GM19452 (cell line): Measurements from ENCODE around the gene LMNTD2.
A peak's percentile ranks its signal among the peaks of the same experiment; 100 is the strongest.

Source experiments
- ATAC-seq: cut with Tn5 transposase; IDR thresholded peaks from one replicate; pipeline ENCODE4 v1.9.1; 2021; ENCODE audit not compliant: unreplicated experiment

Gene LMNTD2

DNA sequence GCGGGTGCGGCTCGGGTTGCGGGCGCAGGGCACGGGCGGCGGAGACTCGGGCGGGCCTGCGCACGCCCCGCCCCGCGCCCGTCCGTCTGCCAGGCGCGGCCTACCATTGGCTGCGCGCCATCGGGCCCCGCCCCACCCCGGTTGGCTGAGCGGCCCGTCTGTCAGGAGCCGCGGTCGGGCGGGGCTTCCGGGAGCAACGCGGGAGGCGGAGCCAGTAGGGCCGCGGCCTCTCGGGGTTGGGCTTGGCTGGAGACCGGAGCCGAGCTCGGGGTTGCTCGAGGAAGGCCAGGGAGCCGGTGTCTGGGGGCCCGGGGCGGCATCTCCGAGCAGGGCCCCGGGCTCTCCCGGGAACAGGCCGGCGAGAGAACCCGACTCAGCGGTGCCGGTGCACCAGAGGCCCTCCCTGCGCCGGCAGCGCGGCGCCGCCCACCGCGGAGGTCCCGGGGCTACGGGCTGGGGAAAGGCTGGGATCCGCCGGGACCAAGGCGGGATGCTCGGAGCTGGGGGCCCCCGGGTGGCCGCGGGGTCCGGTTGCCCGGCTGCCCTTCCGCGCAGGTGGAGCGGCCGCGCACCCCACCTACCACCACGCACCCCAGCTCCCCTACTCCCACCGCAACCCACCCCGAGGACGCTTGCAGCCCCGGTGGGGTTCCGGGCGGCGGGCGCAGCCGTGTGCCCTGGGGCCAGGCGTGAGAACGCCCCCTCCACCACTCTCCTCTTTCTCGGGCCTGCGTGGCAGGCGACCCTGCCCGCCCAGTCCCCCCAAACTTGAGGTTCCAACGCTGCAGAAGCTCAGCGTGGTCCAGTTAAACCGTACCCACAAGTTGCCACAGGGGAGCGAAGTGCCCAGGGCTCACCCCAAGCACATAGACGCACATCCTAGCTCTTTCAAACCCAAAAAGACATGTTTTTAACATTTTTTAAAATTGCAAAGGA is 24.8 kb downstream of the LMNTD2 start, which contains the start of gene HRAS:
Gene HRAS (minus strand): TSS at position 58 of the 936 bp plus-strand sequence.
- peak; percentile 62 for ATAC-seq

DNA sequence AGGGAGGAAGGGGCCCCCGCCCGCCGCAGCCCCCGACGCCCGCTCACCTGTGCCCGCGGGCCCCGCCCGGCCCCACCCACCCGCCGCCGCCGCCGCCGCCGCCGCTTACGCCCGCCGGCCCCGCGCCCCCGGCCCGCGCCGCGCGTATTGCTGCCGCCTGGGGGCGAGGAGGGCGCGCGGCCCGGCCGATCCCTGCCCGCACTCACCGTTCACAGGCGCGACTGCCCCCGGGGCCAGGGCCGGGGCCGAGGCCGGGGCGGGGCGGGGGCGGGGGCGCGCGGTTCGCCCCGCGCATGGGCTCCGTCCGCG is 25.4 kb downstream of the LMNTD2 start:
- ATAC-seq, result no peak

DNA sequence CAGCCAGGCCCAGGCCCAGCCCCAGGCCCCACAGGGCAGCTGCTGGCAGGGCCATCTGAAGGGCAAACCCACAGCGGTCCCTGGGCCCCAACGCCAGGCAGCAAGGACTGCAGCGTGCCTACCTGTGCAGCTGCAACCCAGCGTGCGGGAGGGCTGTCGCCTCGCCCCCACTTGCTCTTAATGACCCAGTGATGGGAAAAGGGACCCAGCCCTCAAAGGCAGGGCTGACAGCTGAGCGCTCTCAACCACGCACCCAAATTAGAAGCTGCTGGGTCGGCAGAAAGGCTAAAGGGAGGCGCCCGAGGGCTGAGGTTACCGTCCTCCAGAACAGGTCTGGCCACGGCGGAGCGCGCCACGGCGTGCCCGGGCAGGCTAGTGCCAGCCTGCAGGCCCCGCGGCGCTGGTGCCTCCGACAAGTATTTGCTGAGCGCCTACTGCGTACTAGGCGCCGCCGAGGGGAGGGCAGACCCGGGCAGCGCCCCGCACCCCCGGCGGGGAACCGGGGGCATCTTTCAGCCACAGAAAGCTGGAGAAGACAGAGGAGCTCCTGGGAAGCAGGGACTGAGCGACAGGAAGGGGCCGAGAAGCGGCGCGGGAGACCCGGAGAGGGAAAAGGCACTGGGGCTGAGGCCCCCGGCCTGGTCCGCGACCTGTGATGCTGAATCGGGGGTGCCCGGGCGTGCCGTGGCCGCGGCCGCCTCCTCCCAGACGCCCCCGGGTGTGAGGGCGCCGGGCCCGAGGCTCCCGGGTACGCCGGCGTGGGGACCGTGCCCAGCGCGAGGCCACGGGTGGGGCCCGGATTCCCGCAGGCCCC is 25.9 kb downstream of the LMNTD2 start:
- no peak for ATAC-seq

DNA sequence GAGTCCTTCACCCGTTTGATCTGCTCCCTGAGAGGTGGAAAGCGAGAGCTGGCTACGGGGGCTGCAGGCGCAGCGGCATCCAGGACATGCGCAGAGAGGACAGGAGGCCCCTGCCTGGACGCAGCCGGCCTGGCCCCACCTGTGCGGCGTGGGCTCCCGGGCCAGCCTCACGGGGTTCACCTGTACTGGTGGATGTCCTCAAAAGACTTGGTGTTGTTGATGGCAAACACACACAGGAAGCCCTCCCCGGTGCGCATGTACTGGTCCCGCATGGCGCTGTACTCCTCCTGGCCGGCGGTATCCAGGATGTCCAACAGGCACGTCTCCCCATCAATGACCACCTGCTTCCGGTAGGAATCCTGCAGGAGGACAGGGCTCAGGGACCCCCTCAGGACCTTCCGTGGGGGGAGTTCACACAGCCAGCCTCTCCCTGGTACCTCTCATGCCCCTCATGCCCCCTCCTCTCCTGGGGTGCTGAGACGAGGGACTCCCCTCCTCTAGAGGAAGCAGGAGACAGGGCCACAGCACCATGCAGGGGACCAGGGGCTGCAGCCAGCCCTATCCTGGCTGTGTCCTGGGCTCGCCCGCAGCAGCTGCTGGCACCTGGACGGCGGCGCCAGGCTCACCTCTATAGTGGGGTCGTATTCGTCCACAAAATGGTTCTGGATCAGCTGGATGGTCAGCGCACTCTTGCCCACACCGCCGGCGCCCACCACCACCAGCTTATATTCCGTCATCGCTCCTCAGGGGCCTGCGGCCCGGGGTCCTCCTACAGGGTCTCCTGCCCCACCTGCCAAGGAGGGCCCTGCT is 26.7 kb downstream of the LMNTD2 start:
- ATAC-seq, result no peak

DNA sequence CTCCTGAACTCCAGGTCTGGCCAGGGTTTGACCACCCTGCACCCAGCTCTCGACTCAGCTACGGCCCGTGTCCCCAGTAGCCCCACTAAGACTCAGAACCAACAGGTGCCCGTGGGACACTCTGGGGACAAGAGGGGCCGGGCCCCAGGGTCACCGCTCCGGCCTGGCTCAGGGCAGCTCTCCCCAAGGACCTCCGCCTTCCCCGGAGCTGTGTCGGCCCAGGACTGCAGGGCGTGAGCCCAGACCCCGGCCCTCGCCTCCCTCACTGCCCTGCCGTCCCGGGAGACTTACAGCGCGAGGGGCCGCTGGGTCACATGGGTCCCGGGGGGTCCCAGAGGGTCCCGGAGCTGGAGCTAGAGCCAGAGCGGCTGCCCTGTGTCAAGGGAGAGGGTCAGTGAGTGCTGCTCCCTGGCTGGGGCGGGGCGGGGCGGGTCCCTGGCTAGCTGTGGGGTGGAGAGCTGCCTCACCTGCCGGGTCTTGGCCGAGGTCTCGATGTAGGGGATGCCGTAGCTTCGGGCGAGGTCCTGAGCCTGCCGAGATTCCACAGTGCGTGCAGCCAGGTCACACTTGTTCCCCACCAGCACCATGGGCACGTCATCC is 27.5 kb downstream of the LMNTD2 start:
- ATAC-seq, result no peak

DNA sequence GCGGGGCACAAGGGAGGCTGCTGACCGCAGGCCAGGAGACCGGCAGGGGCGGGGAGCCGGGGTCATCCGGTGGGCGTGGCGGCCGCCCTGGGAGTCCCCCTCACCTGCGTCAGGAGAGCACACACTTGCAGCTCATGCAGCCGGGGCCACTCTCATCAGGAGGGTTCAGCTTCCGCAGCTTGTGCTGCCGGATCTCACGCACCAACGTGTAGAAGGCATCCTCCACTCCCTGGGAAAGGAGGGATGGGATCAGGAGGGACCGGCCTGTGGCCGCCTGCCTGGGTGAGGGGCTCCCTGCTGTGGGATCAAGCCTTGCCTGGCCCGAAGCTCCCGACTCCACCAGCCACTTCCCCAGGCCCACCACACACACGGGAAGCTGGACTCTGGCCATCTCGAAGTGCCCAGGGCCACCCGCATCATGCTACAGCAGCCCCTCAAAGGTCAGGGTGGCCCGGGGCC is 28.0 kb downstream of the LMNTD2 start:
- ATAC-seq, result no peak

DNA sequence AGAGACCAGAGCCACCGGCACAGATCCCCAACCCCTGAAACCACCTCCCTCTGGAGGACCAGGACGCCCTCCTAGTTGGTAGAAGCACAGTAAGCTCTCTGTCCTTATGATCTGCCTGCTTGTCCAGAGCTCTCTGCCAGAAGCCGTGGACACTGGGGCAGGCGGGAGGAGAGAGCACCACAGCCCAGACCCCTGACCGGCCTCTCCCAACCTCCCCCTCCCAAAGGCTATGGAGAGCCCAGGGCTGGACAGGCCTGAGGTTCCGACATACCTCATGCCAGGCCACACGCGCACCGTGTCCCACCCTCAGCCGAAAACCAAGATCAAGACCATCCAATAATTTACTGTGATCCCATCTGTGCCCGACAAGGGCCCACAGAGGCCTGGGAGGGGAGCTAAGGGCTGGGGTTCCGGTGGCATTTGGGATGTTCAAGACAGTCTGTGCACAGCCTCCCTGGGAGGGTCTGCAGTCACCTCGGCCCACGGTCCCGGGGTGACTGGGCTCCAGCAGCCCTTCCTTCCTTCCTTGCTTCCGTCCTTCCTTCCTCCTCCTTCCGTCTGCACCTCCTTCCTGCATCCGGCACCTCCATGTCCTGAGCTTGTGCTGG is 28.5 kb downstream of the LMNTD2 start:
- no peak for ATAC-seq

DNA sequence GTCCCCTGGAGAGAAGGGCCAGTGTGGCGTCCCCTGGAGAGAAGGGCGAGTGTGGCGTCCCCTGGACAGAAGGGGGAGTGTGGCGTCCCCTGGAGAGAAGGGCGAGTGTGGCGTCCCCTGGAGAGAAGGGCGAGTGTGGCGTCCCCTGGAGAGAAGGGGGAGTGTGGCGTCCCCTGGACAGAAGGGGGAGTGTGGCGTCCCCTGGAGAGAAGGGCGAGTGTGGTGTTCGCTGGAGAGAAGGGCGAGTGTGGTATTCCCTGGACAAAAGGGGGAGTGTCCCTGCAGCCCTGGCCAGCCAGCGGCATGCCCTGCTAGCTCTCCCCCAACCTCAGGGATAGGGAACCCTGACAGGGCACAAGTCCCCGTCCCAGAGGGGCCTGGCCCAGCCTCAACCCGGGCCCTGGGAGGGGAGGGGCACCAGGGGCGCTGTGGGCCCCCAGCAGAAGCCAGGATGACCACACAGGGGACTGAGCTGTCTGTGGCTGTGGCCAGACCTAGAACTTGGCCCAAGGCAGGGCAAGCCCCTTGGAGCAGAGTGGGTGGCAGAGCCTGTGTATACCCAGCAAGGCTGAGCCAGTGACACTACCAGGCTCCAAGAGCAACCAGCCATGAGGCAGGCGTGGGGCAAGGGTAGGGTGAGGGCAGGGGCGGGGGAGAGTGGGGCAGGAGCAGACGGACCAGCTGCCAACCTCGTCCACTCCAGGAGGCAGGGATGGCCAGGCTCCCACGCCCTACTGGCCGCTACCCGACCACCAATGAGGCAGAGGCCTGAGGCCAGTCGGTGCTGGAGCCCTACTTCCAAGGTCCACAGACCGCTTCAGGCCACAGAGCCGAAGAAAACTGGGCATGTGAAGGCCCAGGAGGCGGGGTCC is 29.3 kb downstream of the LMNTD2 start:
- ATAC-seq, result no peak

DNA sequence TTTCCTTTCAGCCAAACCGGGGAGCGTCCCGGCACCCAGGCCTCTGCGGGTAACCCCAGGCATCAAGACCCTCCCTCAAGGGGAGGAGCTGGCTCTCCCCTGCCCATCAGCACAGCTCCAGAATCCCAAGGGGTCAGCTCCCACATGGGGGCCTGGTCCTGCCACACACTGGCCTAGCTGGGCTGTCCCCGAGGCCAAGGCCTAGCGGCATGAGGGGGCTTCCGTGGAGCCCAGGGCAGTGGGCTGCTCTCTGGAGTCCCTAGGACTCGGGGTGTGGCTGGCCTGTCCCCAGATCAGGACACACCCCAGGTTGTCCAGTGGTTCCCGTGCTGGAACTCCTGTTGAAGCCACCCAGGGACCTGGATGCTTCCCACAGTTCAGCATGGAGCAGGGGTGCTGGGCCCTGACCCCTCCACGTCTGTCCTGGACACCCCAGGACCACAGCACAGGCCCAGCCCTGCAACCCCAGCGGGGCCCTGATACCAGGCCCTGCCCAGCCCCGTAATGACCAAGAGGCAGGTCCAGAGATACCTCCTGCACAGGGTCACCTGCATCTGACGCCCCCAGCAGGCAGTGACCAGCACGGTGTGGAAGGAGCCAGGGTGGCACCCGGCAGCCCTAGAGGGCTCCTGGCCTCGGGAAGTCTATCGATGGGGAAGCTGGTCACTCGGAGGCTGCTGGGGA is 30.7 kb downstream of the LMNTD2 start:
- no peak for ATAC-seq

DNA sequence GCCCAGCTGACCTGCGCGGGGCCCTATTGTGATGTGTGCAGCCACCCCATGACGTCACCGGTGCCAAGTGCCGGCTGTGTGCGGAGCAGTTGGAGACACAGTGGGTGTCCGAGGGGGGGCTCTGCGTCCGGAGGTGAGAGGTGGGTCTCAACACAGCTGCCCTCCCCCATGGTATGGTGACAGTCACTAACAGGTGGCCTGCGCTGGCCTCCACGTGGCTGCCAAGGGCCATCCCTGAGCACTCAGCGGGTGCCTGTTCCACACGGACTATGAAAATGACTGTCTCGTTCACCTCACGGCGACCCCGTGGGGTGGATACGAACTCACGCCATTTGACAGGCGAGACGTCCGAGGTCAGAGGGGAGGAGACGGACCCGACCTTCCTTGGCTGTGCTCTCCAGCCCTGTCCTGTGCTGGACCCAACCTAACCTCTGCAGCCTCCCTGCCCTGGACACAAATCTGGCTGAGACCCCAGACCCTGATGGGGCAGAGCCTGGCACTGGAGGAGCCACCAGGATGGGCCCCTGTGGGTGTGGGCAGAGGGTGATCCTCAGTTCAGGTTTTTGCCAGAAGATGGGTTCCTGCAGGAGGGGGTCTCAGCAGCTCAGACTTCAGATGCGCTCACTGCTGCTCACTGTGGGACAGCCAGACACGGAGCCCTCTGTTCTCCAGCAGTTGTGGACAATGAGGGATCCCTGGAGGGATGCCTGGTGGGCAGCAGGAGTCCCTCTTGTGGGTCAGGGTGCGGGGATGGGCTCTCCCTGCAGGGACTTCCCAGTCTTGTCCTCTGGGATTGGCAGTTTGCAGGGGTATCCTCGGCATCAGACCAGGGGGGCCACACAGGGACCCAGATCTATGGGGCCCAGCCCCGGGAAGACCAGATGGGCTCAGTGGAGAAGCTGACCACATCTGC is 31.5 kb downstream of the LMNTD2 start:
- no peak for ATAC-seq

DNA sequence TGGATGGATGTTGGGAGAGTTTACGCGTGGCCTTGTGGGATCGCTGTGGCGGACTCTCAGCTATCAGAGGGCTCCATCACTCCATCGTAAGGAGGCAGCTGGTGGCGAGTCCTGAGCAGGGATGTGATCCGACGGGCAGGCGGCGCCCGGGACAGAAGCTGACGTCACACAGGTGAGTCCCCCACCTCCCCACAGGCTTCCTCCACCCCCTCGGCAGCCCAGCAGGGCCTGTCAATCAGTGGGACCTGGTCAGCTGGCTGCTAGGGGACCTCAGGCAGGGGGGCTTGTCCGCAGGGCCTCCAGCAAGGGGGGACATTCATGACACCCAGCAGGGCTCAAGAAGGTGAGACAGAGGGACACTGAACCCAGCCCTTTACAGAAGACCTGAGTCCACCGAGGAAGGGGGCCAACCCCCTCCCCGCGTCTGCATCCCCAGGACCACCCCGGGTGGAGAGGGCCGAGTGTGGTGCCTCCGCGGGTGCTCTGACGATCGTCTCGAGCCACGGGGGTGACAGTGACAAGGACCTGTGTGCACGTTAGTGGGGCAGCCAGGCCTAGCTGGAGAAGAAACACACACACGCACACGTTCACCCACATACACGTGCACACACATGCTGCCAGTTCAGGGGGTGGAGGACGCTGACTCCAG is 32.2 kb downstream of the LMNTD2 start:
- ATAC-seq, result no peak

DNA sequence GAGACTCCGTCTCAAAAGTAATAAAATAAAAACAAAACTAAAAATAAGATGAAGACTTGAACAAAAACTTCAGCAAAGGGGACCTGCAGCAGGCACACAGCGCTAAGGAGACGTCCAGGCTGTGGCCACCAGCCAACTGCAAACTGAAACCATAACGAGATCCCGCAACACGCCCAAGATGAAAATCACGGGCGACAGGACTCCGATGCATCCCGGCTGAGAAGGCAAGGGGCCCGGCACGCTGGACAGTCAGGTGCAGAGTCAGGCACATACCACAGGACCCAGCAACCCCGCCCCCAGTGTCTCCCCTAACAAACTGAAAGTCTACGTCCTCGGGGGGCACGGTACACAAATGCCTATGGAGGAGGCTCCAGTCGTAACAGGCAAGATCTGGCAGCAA is 34.3 kb downstream of the LMNTD2 start:
- ATAC-seq, result no peak

DNA sequence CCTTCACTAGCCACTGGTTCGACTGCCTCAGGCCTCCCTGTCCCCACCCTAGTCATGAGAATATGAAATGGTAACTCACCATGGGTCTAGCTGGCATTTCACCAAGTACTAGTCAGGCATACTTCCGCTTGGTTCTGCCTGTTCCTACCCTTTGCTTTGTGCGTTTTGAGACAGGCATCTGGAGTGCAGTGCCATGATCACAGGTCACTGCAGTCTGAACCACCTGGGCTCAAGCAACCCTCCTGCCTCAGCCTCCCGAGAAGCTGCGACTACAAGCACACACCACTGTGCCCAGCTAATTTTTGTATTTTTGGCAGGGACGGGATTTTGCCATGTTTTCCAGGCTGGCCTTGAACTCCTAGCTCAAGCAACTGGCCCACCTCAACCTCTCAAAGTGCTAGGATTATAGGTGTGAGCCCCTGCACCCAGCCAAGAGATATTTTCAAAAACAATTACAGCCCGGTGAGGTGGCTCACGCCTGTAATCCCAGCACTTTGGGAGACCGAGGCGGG is 39.3 kb downstream of the LMNTD2 start:
- ATAC-seq, result no peak

DNA sequence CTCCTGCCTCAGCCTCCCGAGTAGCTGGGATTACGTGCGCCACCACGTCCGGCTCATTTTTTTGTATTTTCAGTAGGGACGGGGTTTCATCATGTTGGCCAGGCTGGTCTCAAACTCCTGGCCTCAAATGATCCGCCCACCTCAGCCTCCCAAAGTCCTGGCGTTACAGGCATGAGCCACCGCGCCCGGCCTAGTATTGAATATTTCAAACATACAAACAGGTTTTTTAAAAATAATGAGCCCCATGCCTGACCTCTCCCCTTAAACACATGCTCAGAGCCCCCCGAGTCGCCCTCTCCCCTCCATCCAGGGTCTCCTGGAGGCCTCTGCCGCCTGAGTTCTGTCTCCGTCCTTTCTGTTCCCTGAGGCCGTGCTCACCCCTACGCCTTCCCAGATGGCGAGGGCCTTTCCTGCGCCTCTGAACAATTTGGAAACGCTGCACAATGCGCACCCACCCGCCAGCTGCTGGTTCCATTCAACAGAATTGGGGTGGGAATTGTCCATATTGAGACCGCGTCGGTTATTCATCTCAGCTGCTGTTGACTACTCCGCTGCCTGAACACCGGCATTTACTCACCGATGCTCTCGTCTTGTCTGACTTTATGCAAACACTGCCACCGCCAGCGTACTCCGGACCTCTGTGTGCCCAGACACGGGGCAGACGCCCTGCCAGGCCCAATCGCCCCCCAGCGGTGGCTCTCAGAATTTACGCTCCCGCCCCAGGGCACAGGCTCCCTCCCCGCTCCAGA is 39.9 kb downstream of the LMNTD2 start:
- no peak for ATAC-seq

DNA sequence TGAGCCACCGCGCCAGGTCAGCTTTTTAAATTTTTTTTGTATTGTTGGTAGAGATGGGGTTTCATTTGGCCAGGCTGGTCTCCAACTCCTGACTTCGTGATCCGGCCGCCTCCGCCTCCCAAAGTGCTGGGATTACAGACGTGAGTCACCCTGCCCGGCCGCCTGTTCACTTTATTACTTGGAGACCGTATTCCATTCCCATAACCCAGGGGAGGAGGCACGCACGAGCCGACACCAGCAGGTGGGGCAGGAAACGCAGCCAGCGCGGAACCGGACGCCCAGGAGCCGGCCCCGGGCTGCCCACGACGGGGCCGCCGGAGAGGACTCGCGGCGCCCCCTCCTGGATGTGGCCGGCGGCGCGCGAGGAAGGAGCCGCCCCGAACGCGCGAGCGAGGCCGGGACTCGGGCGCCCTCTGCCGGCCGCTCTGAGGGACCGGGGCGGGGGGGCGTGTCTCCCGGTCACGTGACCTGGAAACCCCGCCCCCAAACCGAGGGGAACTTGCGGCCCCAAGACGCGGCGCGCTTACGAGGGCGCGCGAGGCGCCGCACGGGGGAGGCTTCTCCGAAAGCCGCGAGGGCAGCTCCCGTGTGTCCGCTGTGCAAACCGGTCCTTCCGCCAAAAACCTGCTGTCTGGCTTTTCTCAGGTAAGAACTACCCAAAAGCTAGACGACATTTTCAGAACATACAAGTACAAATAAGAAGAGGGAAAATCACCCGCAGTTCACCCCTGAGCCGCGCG is 41.9 kb downstream of the LMNTD2 start:
- ATAC-seq, result peak; percentile 92
